Heart left ventricle (tissue), 16 donors: ENCODE results near the gene RGMA. TPM values are rescaled to one million over a fixed set of nuclear protein-coding genes. Genes with fewer than 3 reads are reported as not detected.

Source experiments
- ATAC-seq, 4 donors: fragments of 200-7000 bp; cut with Tn5 transposase; one replicate each; pipeline ENCODE4 v1.9.1; 2020 to 2022; ENCODE audit warnings: moderate library complexity in 4 of 4, mild to moderate bottlenecking in 3 of 4, moderate number of reproducible peaks in 1 of 4
- DNase-seq, 5 donors: peaks; one replicate each; pipeline ENCODE4 v3.0.0-alpha.2; 2020
- H3K27ac ChIP-seq, 12 donors: fragments of 200-600 bp; sonication (generic) in 4 of 12; one replicate each; pipeline versions ENCODE4 v1.5.0 to v1.8.0; 2016 to 2022; ENCODE audit warnings: mild to moderate bottlenecking in 2 of 12
- H3K27me3 ChIP-seq, 9 donors: fragments of 200-600 bp; sonication (generic) in 2 of 9; one replicate each; pipeline versions ENCODE4 v1.5.1 to v1.8.0; 2016 to 2022; ENCODE audit warnings: mild to moderate bottlenecking in 3 of 9
- H3K36me3 ChIP-seq, 9 donors: fragments of 200-600 bp; sonication (generic) in 2 of 9; one replicate each; pipeline versions ENCODE4 v1.5.0 to v1.8.0; 2018 to 2022; ENCODE audit warnings: mild to moderate bottlenecking in 2 of 9
- H3K4me1 ChIP-seq, 12 donors: fragments of 200-600 bp; sonication (generic) in 4 of 12; one replicate each; pipeline versions ENCODE4 v1.5.0 to v1.8.0; 2016 to 2022; ENCODE audit warnings: mild to moderate bottlenecking in 3 of 12
- H3K4me3 ChIP-seq, 12 donors: fragments of 200-600 bp; sonication (generic) in 4 of 12; one replicate each; pipeline versions ENCODE4 v1.5.0 to v1.8.0; 2017 to 2022; ENCODE audit warnings: mild to moderate bottlenecking in 9 of 12, moderate library complexity in 4 of 12
- H3K9me3 ChIP-seq, 12 donors: fragments of 200-600 bp; sonication (generic) in 4 of 12; one replicate each; pipeline versions ENCODE4 v1.5.0 to v1.8.0; 2016 to 2022; ENCODE audit warnings: mild to moderate bottlenecking in 1 of 12
- CTCF ChIP-seq, 12 donors: fragments of 200-600 bp; sonication (generic) in 4 of 12; IDR thresholded peaks; one replicate each; pipeline versions ENCODE4 v1.5.0 to v1.8.0; 2018 to 2022; ENCODE audit warnings: antibody characterized with exemption in 12 of 12, mild to moderate bottlenecking in 5 of 12
- POLR2A ChIP-seq, 2 donors: fragments of 450-650 bp; IDR thresholded peaks; one replicate each; pipeline ENCODE4 v1.6.1; 2017; ENCODE audit warnings: antibody characterized with exemption in 2 of 2, mild to moderate bottlenecking in 2 of 2, moderate library complexity in 2 of 2
- WGBS, 4 donors: extraction: QIAGEN DNeasy Blood & Tissue Kit in 2 of 4; methylation state at CpG; one replicate each; pipeline versions ENCODE4 v1.1.5 to v1.1.7; 2013 to 2018; 5-methylcytosine and 5-hydroxymethylcytosine counted together
- intact Hi-C, 10 donors: fragments of 100-400 bp; cut with DNase I; formaldehyde crosslinking; loops; one replicate each; pipeline versions ENCODE4 v1.11.1 to v1.14.2; 2022
- polyA plus RNA-seq, 2 donors: library from polyadenylated mRNA; stranded (reverse); fragments of 200-250 nt; gene quantifications; one replicate each; pipeline ENCODE4 v1.2.3, GENCODE V29; 2013
- total RNA-seq, 9 donors: library from RNA; depleted of rRNA in 2 of 9; stranded (reverse); fragments of >200 nt in 2 of 9; fragmentation: NEBNext Ultra II Directional in 3 of 9; extraction: Animal tissue kit (Norgen Biotek cat#: 25700) in 3 of 9; gene quantifications; one replicate each; pipeline versions ENCODE4 v1.1.0 to v1.2.4, GENCODE V29; 2016 to 2023
- donor health status: ischemic (EF 13 %, LVEDD 7.1; RV severe dilation, severe dysfunction).
- donor health status: healthy with polysubstance abuse.
- donor health status: DM: no; HTN: yes; CAD: no.
- donor health status: DM: no; HTN: no; CAD: no.
- donor health status: ischemic (EF 25% LVEDD 6.9; RV normal size, moderate dysfunction).
- donor health status: ischemic (EF 25% LVEDD 5.7; RV mildly dilated, moderate dysfunction).
- donor health status: healthy.
- donor health status: DM: yes; HTN: yes; CAD: no.
- donor health status: ischemic (EF 35%, LVEDD 5.7; RV mildly dilated, moderate dysfunction).
- donor health status: nonischemic (EF 11% LVEDD 7.7; RV severe dilation, severe dysfunction).
- donor health status: DM: yes; HTN: yes; CAD: no.
- donor health status: PGD.
- donor health status: ischemic (EF 29% LVEDD 5.4; RV normal size, mild dysfunction).
- donor health status: nonischemic (EF 23%, LVEDD 6.1; RV moderate dilation, normal function).

Gene RGMA
- total and polyA plus RNA-seq, 11 donors, result 4.7 to 20.8 (median 14.8) TPM

- H3K9me3 ChIP-seq, result no peaks in the 10 kb centered on the region
- H3K4me1 ChIP-seq, result peaks cover 0 to 19% (median 0%) of the 10 kb centered on the region in 12 donors
- ATAC-seq (peak; percentile 83 to 89 (median 87)), DNase-seq (peak; percentile 56 to 82 (median 80))
- TF ChIP-seq CTCF (IDR thresholded peaks at IDR 0.05) (no peak), POLR2A (IDR thresholded peaks at IDR 0.05) (no peak)
- H3K4me3 ChIP-seq, result no peak overlapping the region
- intact Hi-C loops, result loop anchor here in 1 of 10 donors (10.0 kb wide), 1 partner anchor 58 kb away; no protein-coding TSS in a partner anchor
- H3K27me3 ChIP-seq, result no peaks in the 10 kb centered on the region
- H3K27ac ChIP-seq, result peak overlapping the region in 9 of 12 donors; percentile 5 to 87 (median 53)
- 61 to 70% (median 65%) methylated on average over 8 of the region's 8 CpGs for WGBS, 4 donors
- H3K36me3 ChIP-seq, result no peaks in the 10 kb centered on the region
Observed at GRCh38 chr15:93126599-93126998, 37.6 kb upstream of the RGMA start.

GRCh38 chr15:93126148-93126547 lies 37.1 kb upstream of the RGMA start:
- H3K27ac ChIP-seq, result peak overlapping the region in 10 of 12 donors; percentile 5 to 87 (median 54)
- DNase-seq, result no peak
- no peaks in the 10 kb centered on the region for H3K36me3 ChIP-seq
- intact Hi-C loops, result loop anchor here in 1 of 10 donors (10.0 kb wide), 1 partner anchor 59 kb away; no protein-coding TSS in a partner anchor
- no peak for TF ChIP-seq POLR2A (IDR thresholded peaks at IDR 0.05)
- TF ChIP-seq CTCF (IDR thresholded peaks at IDR 0.05), result no peak
- H3K4me3 ChIP-seq, result no peak overlapping the region
- H3K9me3 ChIP-seq, result no peaks in the 10 kb centered on the region
- WGBS, 4 donors, result 78 to 91% (median 85%) methylated on average over 3 of the region's 3 CpGs
- peak; percentile 20 to 22 (median 20) for ATAC-seq
- H3K4me1 ChIP-seq, result peaks cover 0 to 19% (median 0%) of the 10 kb centered on the region in 12 donors
- H3K27me3 ChIP-seq, result no peaks in the 10 kb centered on the region

- ATAC-seq (no peak), DNase-seq (no peak)
- WGBS, 4 donors, result 81 to 87% (median 82%) methylated on average over 4 of the region's 4 CpGs
- H3K36me3 ChIP-seq, result no peaks in the 10 kb centered on the region
- intact Hi-C loops, result loop anchor here in 1 of 10 donors (10.0 kb wide), 1 partner anchor 61 kb away; no protein-coding TSS in a partner anchor
- peaks cover 0 to 19% (median 0%) of the 10 kb centered on the region in 12 donors for H3K4me1 ChIP-seq
- H3K4me3 ChIP-seq, result no peak overlapping the region
- TF ChIP-seq CTCF (IDR thresholded peaks at IDR 0.05) (no peak), POLR2A (IDR thresholded peaks at IDR 0.05) (no peak)
- H3K27me3 ChIP-seq, result no peaks in the 10 kb centered on the region
- H3K27ac ChIP-seq, result no peak overlapping the region
- H3K9me3 ChIP-seq, result no peaks in the 10 kb centered on the region
Observed at GRCh38 chr15:93124126-93124525, 35.1 kb upstream of the RGMA start.

- peak overlapping the region in 3 of 12 donors; percentile 20 to 53 (median 49) for H3K27ac ChIP-seq
- TF ChIP-seq CTCF (IDR thresholded peaks at IDR 0.05) (no peak), POLR2A (IDR thresholded peaks at IDR 0.05) (no peak)
- WGBS, 4 donors, result 65 to 76% (median 73%) methylated on average over 20 of the region's 20 CpGs
- H3K9me3 ChIP-seq, result no peaks in the 10 kb centered on the region
- ATAC-seq (peak in 3 of 4 donors; percentile 24 to 50 (median 36)), DNase-seq (peak in 2 of 5 donors; percentile 29 to 41)
- H3K4me3 ChIP-seq, result no peak overlapping the region
- intact Hi-C loops, result loop anchor here in 1 of 10 donors (10.0 kb wide), 1 partner anchor 63 kb away; no protein-coding TSS in a partner anchor
- H3K36me3 ChIP-seq, result no peaks in the 10 kb centered on the region
- H3K27me3 ChIP-seq, result peaks cover 0 to 4% (median 0%) of the 10 kb centered on the region in 9 donors
- H3K4me1 ChIP-seq, result peaks cover 0 to 17% (median 0%) of the 10 kb centered on the region in 12 donors
Observed at GRCh38 chr15:93121973-93122910, 33.2 kb upstream of the RGMA start.
